ACHN (cell line): ENCODE results near the gene AMZ1.
A peak's percentile ranks its signal among the peaks of the same experiment; 100 is the strongest.
"Not testable (repeated sequence)": the region's sequence is repeated elsewhere in the genome, so short reads cannot be mapped to it uniquely, and the experiment has no call there.

Experiments used
- DNase-seq: peaks from one replicate; pipeline ENCODE4 v3.0.0-alpha.2; 2015
- in situ Hi-C: cut with HindIII; loops from 2 replicates; pipeline ENCODE4 v1.10.0; 2017; ENCODE audit warnings: low sequenced_read_pairs, low pct_ligation_motif_present, low pct_unique_long_range_greater_than_20kb

The AMZ1 gene

GRCh38 chr7:2663121-2663886 is 24.7 kb upstream of the AMZ1 start:
- in situ Hi-C loops = no loop called here
- no peak for DNase-seq

- in situ Hi-C loops = no loop called here
These were observed 24.0 kb upstream of the AMZ1 start for GRCh38 chr7:2663960-2664359.

GRCh38 chr7:2665359-2665791 is 22.6 kb upstream of the AMZ1 start:
- in situ Hi-C loops = no loop called here
- DNase-seq = no peak

More at GRCh38 chr7:2663960-2664359, 24.0 kb upstream of the AMZ1 start:
- no peak for DNase-seq

- in situ Hi-C loops = no loop called here
- no peak for DNase-seq
These were observed 21.8 kb upstream of the AMZ1 start for GRCh38 chr7:2666155-2666554.

- no peak for DNase-seq
- in situ Hi-C loops = no loop called here
These were observed 21.3 kb upstream of the AMZ1 start for GRCh38 chr7:2666588-2667250.

- no peak for DNase-seq
- in situ Hi-C loops = no loop called here
These were observed 20.2 kb upstream of the AMZ1 start for GRCh38 chr7:2667843-2668242.

GRCh38 chr7:2668401-2668800 is 19.6 kb upstream of the AMZ1 start:
- in situ Hi-C loops = no loop called here
- peak; percentile 45 for DNase-seq

GRCh38 chr7:2670171-2670570 is 17.8 kb upstream of the AMZ1 start:
- in situ Hi-C loops = no loop called here
- no peak for DNase-seq

GRCh38 chr7:2670720-2671391 is 17.1 kb upstream of the AMZ1 start:
- in situ Hi-C loops = no loop called here

GRCh38 chr7:2673214-2673613 is 14.8 kb upstream of the AMZ1 start:
- in situ Hi-C loops, DNase-seq: not testable (repeated sequence)

More at GRCh38 chr7:2670720-2671391, 17.1 kb upstream of the AMZ1 start:
- peak; percentile 78 for DNase-seq

GRCh38 chr7:2673934-2674333 is 14.1 kb upstream of the AMZ1 start:
- DNase-seq = no peak
- in situ Hi-C loops = no loop called here

- in situ Hi-C loops = no loop called here
- no peak for DNase-seq
These were observed 12.7 kb upstream of the AMZ1 start for GRCh38 chr7:2675256-2675764.

GRCh38 chr7:2676576-2676975 is 11.4 kb upstream of the AMZ1 start:
- in situ Hi-C loops = not testable (repeated sequence)

GRCh38 chr7:2678454-2678853 is 9.5 kb upstream of the AMZ1 start:
- DNase-seq, in situ Hi-C loops: not testable (repeated sequence)

More at GRCh38 chr7:2676576-2676975, 11.4 kb upstream of the AMZ1 start:
- DNase-seq = not testable (repeated sequence)

GRCh38 chr7:2679135-2680127 is 8.6 kb upstream of the AMZ1 start:
- in situ Hi-C loops, DNase-seq: not testable (repeated sequence)

GRCh38 chr7:2680256-2680655 is 7.7 kb upstream of the AMZ1 start:
- no peak for DNase-seq
- in situ Hi-C loops = no loop called here

GRCh38 chr7:2680792-2681490 is 7.1 kb upstream of the AMZ1 start:
- DNase-seq = peak; percentile 84
- in situ Hi-C loops = no loop called here
